Kidney epithelial cell (primary cell): Measurements from ENCODE around the gene LINGO1. TPM values are rescaled to one million over a fixed set of nuclear protein-coding genes. Genes with fewer than 3 reads are reported as not detected.

Source experiments
- DNase-seq: peaks from one replicate; pipeline ENCODE4 v3.0.0-alpha.2; 2010; ENCODE audit warnings: low read depth
- H3K27me3 ChIP-seq: 2 replicates; pipeline ENCODE4 v1.6.0; 2011; ENCODE audit warnings: low read length; ENCODE audit not compliant: control insufficient read depth, insufficient read depth
- H3K36me3 ChIP-seq: 2 replicates; pipeline ENCODE4 v1.5.1; 2011; ENCODE audit warnings: low read length; ENCODE audit not compliant: control insufficient read depth, insufficient read depth
- H3K4me3 ChIP-seq: 2 replicates; pipeline ENCODE4 v1.5.1; 2011; ENCODE audit warnings: low read depth, mild to moderate bottlenecking, control low read depth, low read length
- total RNA-seq: library from RNA; depleted of rRNA; stranded (reverse); fragments of >200 nt; gene quantifications from 2 replicates; pipeline ENCODE4 v1.2.3, GENCODE V29; 2015
- TF ChIP-seq, protein P1 (sequence below): IDR thresholded peaks from 2 replicates; pipeline ENCODE4 v1.5.1; 2011; ENCODE audit warnings: mild to moderate bottlenecking, moderate library complexity, low read length, control low read depth, inconsistent platforms; ENCODE audit not compliant: insufficient read depth, poor library complexity, severe bottlenecking

Gene LINGO1
- total RNA-seq, 1 donor from 2014 or later = 4.8 TPM

DNA sequence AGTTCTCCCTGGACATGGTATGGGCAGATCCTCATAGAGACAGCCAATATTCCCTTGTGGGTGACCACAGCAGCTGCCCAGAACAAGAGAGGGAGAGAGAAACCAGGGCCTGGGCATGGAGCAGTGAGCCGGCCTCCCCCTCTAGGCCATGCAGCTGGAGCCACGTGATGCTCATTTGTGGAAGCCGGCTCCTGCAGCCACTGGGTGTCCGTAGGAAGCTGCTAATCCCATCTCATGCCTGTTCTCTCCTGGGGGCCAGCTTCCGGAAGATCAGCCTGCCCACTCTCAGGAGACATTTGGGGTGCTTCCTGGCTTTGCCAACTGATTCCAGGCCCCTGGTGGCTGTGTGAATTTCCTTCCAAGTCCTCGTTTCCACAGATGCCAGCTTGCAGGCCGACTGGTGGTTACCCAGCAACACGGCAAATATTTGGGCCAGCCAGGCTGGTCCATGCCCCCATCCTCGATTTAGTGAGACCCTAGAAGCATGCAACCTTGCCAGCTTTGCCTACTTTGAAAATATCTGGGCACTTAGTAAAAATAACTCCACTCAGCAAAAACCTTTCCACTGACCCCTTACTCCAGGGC lies 55.3 kb downstream of the LINGO1 start:
- Histone ChIP-seq H3K27me3 (peaks cover 32% of the 10 kb centered on the region), H3K36me3 (no peaks in the 10 kb centered on the region)
- DNase-seq = no peak

DNA sequence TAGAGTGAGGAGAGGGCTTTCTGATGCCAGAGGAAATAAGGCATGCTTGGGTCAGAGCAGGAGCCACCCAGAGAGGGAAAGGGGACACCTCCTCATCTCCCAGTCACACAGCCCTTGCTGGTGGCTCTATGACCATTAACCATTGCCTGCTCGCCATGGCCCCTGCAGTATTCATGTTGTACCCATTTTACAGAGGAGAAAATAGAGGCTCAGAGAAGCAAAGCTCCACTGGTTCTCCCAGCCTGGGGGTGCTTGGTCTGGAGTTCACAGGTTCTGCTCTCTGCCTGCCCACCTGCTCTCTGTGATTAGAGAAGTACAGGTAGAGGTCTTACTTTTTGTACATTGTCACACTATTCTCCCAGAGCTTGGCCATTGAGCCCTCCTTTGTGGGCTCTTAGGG lies 56.2 kb downstream of the LINGO1 start:
- Histone ChIP-seq H3K36me3 (no peaks in the 10 kb centered on the region), H3K4me3 (no peak overlapping the region), H3K27me3 (peaks cover 28% of the 10 kb centered on the region)
- no peak for DNase-seq
- TF ChIP-seq, protein P1, sequence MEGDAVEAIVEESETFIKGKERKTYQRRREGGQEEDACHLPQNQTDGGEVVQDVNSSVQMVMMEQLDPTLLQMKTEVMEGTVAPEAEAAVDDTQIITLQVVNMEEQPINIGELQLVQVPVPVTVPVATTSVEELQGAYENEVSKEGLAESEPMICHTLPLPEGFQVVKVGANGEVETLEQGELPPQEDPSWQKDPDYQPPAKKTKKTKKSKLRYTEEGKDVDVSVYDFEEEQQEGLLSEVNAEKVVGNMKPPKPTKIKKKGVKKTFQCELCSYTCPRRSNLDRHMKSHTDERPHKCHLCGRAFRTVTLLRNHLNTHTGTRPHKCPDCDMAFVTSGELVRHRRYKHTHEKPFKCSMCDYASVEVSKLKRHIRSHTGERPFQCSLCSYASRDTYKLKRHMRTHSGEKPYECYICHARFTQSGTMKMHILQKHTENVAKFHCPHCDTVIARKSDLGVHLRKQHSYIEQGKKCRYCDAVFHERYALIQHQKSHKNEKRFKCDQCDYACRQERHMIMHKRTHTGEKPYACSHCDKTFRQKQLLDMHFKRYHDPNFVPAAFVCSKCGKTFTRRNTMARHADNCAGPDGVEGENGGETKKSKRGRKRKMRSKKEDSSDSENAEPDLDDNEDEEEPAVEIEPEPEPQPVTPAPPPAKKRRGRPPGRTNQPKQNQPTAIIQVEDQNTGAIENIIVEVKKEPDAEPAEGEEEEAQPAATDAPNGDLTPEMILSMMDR = no peak

More for the DNA sequence above, 55.3 kb downstream of the LINGO1 start:
- TF ChIP-seq, protein P1 = no peak
- H3K4me3 ChIP-seq = no peak overlapping the region

DNA sequence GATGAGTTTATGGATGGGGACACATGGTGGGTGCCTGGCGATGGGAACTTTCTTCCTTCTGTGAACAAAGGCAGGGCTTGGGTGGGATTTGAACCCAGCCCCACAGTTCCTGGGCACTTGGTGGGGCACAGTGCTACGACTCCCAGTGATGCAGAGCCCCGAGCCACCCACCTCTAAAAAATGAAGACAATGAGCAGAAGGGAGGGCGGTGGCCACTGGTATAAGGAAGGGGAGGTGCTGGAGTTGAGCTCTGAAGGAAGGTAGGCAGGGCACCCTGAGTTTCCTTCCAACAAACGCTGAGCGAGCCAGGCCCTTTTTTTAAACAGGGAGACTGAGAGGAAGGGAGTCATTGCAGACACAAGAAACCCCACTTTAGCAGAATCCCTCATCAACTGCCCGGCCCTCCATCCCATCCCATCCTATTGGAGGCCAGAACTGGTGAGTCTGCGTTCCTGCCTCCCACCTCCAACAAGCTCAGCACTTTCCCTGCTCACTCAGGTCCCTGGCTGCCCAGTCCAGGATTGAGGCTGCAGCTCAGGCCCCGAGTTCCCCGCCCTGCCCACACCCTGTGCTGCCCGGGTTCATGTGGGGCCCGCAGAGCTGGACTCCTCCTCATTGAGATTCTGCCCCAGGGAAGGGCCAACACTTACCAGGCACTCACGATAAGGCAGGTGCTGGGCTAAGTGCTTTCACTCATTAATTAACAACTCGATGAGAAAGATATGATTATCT lies 57.3 kb downstream of the LINGO1 start:
- Histone ChIP-seq H3K27me3 (peaks cover 20% of the 10 kb centered on the region), H3K36me3 (no peaks in the 10 kb centered on the region), H3K4me3 (no peak overlapping the region)
- TF ChIP-seq, protein P1 = no peak
- DNase-seq = no peak

DNA sequence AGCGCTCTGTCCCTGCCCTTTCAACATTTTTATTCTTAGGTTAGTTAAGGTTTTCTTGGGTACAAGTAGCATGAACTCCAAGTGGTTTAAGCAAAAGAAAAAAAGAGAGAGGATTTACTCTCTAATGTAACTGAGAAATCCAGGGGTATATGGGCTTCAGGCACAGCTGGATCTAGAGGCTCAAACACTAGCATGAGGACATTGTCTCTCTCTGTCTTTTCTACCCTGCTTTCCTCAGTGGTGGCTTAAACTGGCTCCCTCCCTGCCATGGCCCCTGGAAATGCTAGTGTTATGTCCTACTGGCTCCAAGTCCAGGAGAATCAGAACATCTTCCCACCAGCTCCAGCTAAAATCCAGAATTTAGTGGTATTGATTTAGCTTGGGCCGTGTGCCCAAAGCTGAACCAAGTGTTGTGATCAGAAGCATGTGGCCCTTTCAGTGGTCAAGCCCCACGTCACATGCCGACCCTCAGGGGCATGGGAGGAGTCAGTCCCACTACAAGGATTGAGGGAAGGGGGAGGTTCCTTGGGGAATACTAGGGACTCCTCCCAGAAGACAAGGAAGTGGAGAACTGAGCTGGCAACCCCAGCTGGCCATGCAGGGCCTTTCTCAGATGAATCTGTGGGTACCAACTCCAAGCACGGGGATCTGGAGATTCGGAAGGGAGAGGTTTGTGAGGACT lies 58.0 kb downstream of the LINGO1 start:
- Histone ChIP-seq H3K36me3 (no peaks in the 10 kb centered on the region), H3K27me3 (peaks cover 20% of the 10 kb centered on the region), H3K4me3 (no peak overlapping the region)
- no peak for DNase-seq
- TF ChIP-seq, protein P1 = no peak

DNA sequence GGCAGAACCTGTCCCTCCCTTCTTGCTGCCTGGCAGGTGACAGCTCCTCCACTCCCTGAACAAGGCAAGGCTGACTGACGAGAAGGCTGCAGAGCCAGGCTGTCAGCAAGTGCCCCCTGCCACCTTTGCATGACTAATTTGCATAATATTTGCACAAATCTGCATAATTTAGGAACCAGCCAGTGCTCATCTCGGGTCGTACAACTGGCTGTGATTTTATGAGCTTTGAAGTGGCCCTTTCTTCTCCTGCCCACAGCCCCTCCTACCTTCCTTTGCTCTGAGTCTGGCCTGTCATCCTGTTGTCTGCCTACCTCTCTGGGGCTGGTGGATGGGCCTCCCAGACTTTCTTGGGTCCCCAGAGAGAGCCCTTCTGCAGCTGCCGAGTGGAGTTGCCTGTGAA lies 58.9 kb downstream of the LINGO1 start:
- Histone ChIP-seq H3K4me3 (no peak overlapping the region), H3K27me3 (peaks cover 20% of the 10 kb centered on the region), H3K36me3 (no peaks in the 10 kb centered on the region)
- TF ChIP-seq, protein P1 = no peak
- no peak for DNase-seq
